ENCODE results near the gene FBXO3. TPM values are rescaled to one million over a fixed set of nuclear protein-coding genes. Genes with fewer than 3 reads are reported as not detected.
A peak's percentile ranks its signal among the peaks of the same experiment; 100 is the strongest.
"Not testable (repeated sequence)": the region's sequence is repeated elsewhere in the genome, so short reads cannot be mapped to it uniquely, and the experiment has no call there.

Gene FBXO3
- total RNA-seq, 3 donors from 2014 or later: 14.4 to 16.2 (median 14.8) TPM

DNA sequence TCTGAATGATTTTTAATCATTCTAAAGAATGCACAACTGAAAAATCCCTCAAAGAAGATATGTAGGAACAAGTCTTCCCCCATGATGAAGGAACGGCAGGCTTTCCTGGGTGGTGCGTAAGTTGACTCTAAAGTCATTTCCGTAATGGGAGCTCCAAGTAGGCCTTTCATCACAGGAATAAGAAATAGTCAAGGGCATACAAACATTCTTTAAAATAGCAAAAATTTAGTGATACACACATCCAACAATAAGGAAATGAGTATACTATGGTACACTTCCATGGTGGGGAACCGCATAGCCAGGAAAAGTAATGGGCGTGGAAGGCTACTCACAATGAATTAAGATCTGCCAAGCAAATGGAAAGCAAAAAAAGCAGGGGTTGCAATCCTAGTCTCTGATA is 48.8 kb downstream of the FBXO3 start:
- no peak overlapping the region for H3K4me3 Mint-ChIP-seq
- no peak for DNase-seq
- no peaks in the 10 kb centered on the region for H3K9me3 Mint-ChIP-seq
- peaks cover 45% of the 10 kb centered on the region for H3K4me1 Mint-ChIP-seq (ENCODE audit: low read depth)
- H3K36me3 Mint-ChIP-seq (ENCODE audit: insufficient read depth): peaks cover 17% of the 10 kb centered on the region
- no peaks in the 10 kb centered on the region for H3K27me3 Mint-ChIP-seq (ENCODE audit: low read depth)
- ATAC-seq: no peak

DNA sequence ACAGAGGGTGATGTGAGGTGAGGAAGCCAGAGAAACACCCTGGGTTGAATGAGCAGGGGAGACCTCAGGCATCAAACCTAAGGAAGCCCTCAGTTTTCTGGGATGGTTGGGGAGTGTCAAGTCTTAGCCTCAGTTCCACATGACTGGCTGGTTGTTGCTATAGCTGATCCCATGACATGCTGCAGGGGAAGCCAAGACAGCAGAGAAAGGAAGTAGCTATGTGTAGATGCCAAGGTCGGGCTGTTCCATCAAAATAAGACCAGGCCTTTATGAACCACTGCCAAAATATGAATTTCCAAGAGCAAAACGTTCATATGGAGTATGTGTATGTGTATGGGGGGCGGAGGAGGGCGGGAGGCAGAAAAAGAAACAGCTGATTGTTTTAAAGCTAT is 49.7 kb downstream of the FBXO3 start:
- DNase-seq: no peak
- ATAC-seq: no peak
- Mint-ChIP-seq H3K36me3 (ENCODE audit: insufficient read depth) (peaks cover 23% of the 10 kb centered on the region), H3K4me1 (ENCODE audit: low read depth) (peaks cover 45% of the 10 kb centered on the region), H3K9me3 (no peaks in the 10 kb centered on the region), H3K27me3 (ENCODE audit: low read depth) (no peaks in the 10 kb centered on the region), H3K4me3 (no peak overlapping the region)

DNA sequence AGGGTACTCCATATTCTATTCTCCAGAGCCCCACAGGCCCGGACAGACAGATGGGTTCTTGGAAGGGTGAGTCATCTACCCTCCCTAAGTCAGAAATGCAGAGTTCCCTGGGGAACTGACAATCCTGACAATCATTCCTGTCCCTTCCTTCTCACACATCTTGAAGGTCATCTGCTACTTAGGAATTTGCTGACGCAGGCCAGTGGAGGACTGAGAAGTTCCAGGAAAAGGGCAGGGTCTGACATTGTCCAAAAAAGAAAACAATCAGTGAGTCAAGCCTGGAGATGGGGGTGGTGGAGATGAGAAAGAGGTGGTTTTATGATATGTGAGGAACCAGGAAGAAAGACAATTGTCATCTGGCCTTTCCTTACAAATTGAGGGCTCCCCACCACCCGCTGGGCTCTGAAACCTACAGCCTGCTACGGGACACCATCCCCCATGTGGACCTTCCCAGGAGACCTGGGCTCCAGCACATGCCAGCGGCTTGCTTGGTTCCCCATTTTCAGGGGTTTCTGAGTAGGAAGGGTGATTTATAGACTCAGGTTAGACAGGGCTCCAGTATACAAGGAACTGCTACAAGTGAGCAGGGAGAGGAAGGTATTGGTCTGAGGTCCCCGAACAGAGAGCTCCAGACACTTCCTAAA is 51.0 kb downstream of the FBXO3 start:
- no peaks in the 10 kb centered on the region for H3K9me3 Mint-ChIP-seq
- peaks cover 42% of the 10 kb centered on the region for H3K4me1 Mint-ChIP-seq (ENCODE audit: low read depth)
- no peaks in the 10 kb centered on the region for H3K27me3 Mint-ChIP-seq (ENCODE audit: low read depth)
- no peak overlapping the region for H3K4me3 Mint-ChIP-seq
- peaks cover 20% of the 10 kb centered on the region for H3K36me3 Mint-ChIP-seq (ENCODE audit: insufficient read depth)
- ATAC-seq: peak in 1 of 2 donors; percentile 15
- DNase-seq: no peak

DNA sequence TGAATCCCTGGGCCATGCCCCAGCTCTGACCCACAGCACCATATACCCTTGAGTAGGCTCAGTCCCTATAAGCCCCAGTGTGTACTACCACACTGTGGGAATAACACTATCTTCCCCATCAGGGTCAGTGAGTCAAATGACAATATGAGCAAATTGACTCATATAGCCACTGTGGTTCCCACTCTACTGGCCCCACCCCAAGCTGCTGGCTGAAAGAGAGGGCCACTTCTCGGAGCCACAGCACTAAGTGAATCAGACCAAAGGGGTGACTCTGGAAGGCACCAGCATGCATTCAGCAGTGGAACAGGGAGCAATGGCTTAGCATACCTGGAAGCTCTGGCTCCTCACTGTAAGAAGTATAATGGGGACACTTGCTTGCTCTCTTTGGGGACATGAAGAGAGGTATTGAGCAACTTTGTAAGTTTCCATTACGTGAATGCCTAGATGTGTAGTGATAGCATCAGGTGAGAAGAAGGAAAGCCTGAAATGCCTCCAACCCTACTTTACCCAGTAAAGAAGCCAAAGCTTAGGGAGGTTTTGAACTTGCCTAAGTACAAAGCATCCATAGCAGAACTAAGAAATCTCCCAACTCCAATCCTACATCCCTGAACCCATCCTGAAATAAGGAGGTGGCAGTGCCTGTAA is 51.6 kb downstream of the FBXO3 start:
- Mint-ChIP-seq H3K4me1 (ENCODE audit: low read depth) (peaks cover 42% of the 10 kb centered on the region), H3K9me3 (no peaks in the 10 kb centered on the region), H3K27me3 (ENCODE audit: low read depth) (no peaks in the 10 kb centered on the region), H3K36me3 (ENCODE audit: insufficient read depth) (peaks cover 20% of the 10 kb centered on the region), H3K4me3 (no peak overlapping the region)
- peak; percentile 90 to 95 for ATAC-seq
- DNase-seq: no peak

DNA sequence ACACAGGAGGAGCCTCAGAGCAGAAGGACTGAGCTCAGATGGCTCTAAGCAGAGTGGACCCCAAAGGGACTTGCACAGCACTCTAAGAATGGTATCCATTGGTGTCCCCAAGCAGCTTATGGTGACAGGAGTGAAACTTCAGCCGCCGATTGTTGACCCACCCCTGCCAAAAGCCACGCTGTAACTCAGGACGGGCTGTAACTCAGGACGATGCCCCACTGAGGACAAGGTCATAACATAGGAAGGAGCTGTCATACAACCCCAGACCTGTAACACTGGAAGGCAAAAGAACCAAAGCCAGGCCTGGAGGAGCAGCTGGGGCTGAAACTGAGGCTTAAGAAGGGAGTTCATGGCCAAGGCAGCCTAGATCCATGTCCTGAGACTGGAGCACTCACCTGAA is 52.3 kb downstream of the FBXO3 start:
- Mint-ChIP-seq H3K4me3 (no peak overlapping the region), H3K9me3 (no peaks in the 10 kb centered on the region), H3K27me3 (ENCODE audit: low read depth) (no peaks in the 10 kb centered on the region), H3K36me3 (ENCODE audit: insufficient read depth) (peaks cover 25% of the 10 kb centered on the region), H3K4me1 (ENCODE audit: low read depth) (peaks cover 39% of the 10 kb centered on the region)
- DNase-seq (no peak), ATAC-seq (no peak)

DNA sequence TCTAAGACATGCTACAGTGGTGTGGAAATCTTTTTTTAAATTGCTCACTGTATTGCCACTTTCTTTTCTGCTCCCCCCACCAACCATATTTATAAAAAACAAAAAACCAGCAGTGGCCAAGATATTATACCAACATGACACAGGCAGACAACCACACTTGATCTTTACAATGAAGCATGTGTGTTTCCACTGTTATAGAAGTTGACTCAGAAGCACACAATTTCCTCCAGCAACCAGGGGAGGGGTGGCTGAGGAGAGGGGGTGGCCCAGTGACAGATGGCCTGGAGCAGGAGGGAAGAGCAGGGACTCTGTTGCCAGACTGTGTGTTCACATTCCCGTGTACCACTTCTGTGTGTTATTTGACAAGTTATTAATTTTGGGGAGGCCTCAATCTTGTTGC is 52.9 kb downstream of the FBXO3 start:
- DNase-seq (no peak), ATAC-seq (no peak)
- no peak overlapping the region for H3K4me3 Mint-ChIP-seq
- no peaks in the 10 kb centered on the region for H3K9me3 Mint-ChIP-seq
- H3K4me1 Mint-ChIP-seq (ENCODE audit: low read depth): peaks cover 39% of the 10 kb centered on the region
- H3K27me3 Mint-ChIP-seq (ENCODE audit: low read depth): no peaks in the 10 kb centered on the region
- peaks cover 25% of the 10 kb centered on the region for H3K36me3 Mint-ChIP-seq (ENCODE audit: insufficient read depth)

DNA sequence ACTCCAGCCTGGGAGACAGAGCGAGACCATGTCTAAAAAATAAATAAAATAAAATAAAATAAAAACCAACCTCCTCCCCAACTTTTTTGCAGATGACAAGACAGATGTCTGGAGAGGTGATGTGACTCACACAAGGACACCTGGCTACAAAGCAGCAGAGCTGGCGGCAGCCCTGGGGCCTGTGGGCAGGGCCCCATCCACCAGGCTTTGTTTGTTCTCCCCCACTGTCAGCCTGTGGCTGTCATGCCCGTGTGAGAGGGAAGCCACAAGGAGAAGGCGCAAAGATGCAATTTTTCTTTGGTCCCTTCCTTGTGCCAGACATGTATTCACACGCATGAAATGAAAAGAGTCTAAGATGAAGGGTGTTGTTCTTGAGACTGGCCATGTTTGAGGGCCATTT is 54.7 kb downstream of the FBXO3 start:
- Mint-ChIP-seq H3K4me1 (ENCODE audit: low read depth) (peaks cover 31% of the 10 kb centered on the region), H3K27me3 (ENCODE audit: low read depth) (no peaks in the 10 kb centered on the region), H3K4me3 (no peak overlapping the region), H3K9me3 (no peaks in the 10 kb centered on the region), H3K36me3 (ENCODE audit: insufficient read depth) (peaks cover 30% of the 10 kb centered on the region)
- DNase-seq (no peak), ATAC-seq (no peak)

DNA sequence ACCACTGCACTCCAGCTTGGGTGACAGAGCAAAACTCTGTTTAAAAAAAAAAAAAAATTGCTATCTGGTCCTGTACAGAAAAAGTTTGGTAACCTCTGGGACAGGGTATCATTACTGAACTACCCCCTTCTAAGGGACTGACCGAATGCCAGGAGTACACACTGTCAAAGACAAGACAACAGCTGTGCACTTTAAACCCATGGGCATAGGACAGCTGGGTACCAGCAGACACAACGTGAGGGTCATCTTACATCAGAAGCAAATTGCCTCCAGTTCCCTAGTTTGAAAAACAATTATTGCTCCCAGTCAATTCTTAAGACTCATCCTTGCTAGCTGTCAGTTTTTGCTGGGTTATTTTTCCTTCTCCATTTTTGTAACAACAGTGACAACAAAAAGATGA is 55.9 kb downstream of the FBXO3 start:
- Mint-ChIP-seq H3K27me3 (ENCODE audit: low read depth) (no peaks in the 10 kb centered on the region), H3K36me3 (ENCODE audit: insufficient read depth) (peaks cover 27% of the 10 kb centered on the region), H3K4me1 (ENCODE audit: low read depth) (peaks cover 20% of the 10 kb centered on the region), H3K9me3 (no peaks in the 10 kb centered on the region), H3K4me3 (no peak overlapping the region)
- no peak for ATAC-seq
- no peak for DNase-seq

DNA sequence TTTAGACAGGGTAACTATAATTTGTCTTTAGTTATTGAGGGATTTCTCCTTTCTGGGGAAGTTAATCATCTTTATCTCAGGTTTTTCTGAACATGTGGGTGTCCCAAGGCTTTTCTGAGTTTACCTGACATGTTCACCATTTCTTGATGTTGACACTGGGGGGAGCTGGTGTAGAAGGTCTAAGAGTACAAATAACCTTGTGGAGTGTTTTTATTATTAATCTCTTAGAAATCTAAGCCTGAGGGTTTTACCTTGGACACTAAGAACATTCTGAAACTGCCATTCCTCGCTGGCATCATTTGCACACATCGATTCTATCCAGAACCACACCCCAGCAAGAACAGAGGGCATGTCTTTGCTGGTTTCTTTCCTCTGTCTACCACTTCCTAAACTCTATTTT is 58.1 kb downstream of the FBXO3 start:
- ATAC-seq: no peak

DNA sequence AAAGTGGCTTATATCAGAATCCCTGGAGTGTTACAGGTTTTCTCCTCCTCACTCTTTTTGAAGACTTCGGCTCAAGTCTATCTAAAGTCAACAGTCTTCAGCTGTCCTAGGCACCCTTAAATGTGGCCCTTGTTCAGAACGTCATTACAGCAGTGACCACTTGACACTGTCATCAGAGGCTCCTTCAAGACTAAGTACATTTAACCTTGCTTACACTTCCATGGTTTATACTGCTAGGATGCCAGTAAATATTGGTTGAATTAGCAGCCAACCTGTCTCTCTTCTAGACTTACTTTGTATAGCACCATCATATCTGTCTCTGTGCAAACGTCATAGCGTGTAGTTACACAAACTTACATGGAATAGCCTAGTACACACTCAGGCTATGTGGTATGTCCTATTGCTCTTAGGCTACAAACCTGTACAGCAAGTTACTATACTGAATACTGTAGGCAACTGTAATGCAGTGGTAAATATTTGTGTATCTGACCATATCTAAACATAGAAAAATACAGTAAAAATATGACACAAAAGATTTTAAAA is 60.4 kb downstream of the FBXO3 start:
- DNase-seq: no peak
- no peak for ATAC-seq
- H3K27me3 Mint-ChIP-seq (ENCODE audit: low read depth): no peaks in the 10 kb centered on the region
- H3K9me3 Mint-ChIP-seq: no peaks in the 10 kb centered on the region
- no peak overlapping the region for H3K4me3 Mint-ChIP-seq
- H3K36me3 Mint-ChIP-seq (ENCODE audit: insufficient read depth): peaks cover 15% of the 10 kb centered on the region
- H3K4me1 Mint-ChIP-seq (ENCODE audit: low read depth): no peaks in the 10 kb centered on the region

More for the DNA sequence above, 58.1 kb downstream of the FBXO3 start:
- DNase-seq: no peak
- no peaks in the 10 kb centered on the region for H3K9me3 Mint-ChIP-seq
- H3K4me1 Mint-ChIP-seq (ENCODE audit: low read depth): no peaks in the 10 kb centered on the region
- H3K36me3 Mint-ChIP-seq (ENCODE audit: insufficient read depth): peaks cover 25% of the 10 kb centered on the region
- no peaks in the 10 kb centered on the region for H3K27me3 Mint-ChIP-seq (ENCODE audit: low read depth)
- H3K4me3 Mint-ChIP-seq: no peak overlapping the region

DNA sequence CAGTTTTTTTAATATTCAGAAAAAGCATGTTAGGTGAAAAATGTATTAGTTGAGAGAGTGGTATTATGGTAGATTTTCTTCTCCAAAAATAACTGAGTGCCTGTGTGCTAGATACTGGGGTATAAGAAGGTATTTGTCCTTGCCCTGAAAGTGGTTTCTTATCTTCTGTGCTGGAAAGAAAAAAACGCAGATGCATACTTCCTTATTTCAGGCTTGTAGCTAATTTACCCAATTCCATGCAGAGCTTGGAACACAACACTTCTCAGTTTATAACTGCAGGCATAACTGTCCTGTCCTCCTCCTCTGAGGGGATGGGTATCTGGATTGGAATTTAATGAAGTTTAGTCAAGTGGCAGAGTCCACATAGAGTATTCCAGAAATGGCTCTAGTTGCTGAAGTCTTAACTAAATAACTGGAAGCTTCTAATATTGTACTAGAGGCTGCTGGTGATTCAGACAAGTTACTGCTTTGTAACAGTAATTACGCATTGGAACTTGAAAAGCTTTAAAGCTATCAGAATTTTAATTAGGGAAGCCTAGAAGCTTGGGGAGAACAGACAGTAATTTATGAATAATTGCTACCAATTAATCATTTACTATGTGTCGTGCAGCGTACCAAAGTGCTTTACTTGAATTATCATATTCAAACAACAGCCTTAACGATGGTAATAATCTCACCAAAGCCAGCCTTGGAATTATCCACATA is 61.0 kb downstream of the FBXO3 start:
- H3K36me3 Mint-ChIP-seq (ENCODE audit: insufficient read depth): peaks cover 19% of the 10 kb centered on the region
- ATAC-seq (no peak), DNase-seq (no peak)
- no peaks in the 10 kb centered on the region for H3K4me1 Mint-ChIP-seq (ENCODE audit: low read depth)
- no peak overlapping the region for H3K4me3 Mint-ChIP-seq
- no peaks in the 10 kb centered on the region for H3K27me3 Mint-ChIP-seq (ENCODE audit: low read depth)
- no peaks in the 10 kb centered on the region for H3K9me3 Mint-ChIP-seq

DNA sequence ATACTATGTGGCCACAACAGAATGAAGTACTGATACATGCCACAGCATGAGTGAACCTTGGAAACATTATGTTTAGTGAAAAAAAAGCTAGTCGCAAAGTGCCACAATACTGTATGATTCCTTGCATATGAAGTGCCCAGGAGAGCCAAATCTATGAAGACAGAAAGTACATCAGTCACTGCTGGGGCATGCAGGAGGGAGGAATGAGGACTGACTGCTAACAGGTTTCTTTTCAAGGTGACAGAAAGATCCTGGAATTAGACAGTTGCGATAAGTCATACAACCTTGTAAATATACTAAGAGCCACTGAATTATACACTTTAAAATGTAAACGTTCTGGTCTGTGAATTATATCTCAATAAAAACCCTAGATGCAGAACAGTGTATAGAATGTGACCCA is 61.9 kb downstream of the FBXO3 start:
- ATAC-seq: no peak
- no peaks in the 10 kb centered on the region for H3K4me1 Mint-ChIP-seq (ENCODE audit: low read depth)

DNA sequence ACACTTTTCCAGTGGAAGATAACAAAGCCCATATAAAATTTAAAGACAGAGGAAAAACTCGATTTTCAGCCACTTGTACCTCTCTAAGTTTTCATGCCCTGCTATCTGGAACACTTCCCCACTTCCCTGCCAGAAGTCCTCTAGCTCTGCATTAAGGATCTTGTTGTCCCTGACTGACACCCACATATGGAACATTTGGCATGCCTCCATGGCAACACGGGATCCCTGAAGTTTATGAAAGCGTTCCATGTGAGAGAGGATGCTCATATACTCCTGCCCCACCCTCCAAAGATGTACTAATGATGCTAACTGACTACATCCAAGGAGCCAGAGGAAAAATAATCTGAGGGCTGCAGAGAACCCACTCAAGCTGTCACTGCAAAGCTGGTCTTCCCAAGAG is 64.9 kb downstream of the FBXO3 start:
- H3K4me3 Mint-ChIP-seq: no peak overlapping the region
- H3K4me1 Mint-ChIP-seq (ENCODE audit: low read depth): peaks cover 5% of the 10 kb centered on the region
- DNase-seq (no peak), ATAC-seq (no peak)
- no peaks in the 10 kb centered on the region for H3K27me3 Mint-ChIP-seq (ENCODE audit: low read depth)
- no peaks in the 10 kb centered on the region for H3K9me3 Mint-ChIP-seq
- peaks cover 12% of the 10 kb centered on the region for H3K36me3 Mint-ChIP-seq (ENCODE audit: insufficient read depth)

More for the DNA sequence above, 61.9 kb downstream of the FBXO3 start:
- no peak for DNase-seq
- Mint-ChIP-seq H3K36me3 (ENCODE audit: insufficient read depth) (peaks cover 21% of the 10 kb centered on the region), H3K27me3 (ENCODE audit: low read depth) (no peaks in the 10 kb centered on the region), H3K9me3 (no peaks in the 10 kb centered on the region), H3K4me3 (no peak overlapping the region)

DNA sequence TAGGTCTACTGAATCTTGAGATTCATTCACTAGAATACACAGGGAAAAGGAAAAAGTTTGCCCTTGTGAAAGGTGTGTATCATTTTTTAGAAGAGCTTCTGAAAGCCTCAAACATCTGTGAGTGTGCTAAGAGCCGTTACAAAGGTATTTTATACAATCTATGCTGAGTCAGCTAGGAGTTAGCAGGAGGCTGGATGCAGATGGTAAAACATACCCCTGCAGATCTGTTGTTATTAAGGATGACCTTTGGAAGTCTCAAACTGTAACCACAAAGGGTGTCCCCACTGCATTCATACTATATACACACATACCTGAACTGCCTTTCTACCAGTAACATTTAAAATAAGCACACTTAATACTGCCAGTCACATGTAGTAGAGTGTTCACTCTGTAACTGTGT is 65.3 kb downstream of the FBXO3 start:
- H3K27me3 Mint-ChIP-seq (ENCODE audit: low read depth): no peaks in the 10 kb centered on the region
- ATAC-seq (no peak), DNase-seq (no peak)
- H3K4me3 Mint-ChIP-seq: no peak overlapping the region
- peaks cover 12% of the 10 kb centered on the region for H3K36me3 Mint-ChIP-seq (ENCODE audit: insufficient read depth)
- H3K9me3 Mint-ChIP-seq: no peaks in the 10 kb centered on the region
- H3K4me1 Mint-ChIP-seq (ENCODE audit: low read depth): peaks cover 5% of the 10 kb centered on the region

DNA sequence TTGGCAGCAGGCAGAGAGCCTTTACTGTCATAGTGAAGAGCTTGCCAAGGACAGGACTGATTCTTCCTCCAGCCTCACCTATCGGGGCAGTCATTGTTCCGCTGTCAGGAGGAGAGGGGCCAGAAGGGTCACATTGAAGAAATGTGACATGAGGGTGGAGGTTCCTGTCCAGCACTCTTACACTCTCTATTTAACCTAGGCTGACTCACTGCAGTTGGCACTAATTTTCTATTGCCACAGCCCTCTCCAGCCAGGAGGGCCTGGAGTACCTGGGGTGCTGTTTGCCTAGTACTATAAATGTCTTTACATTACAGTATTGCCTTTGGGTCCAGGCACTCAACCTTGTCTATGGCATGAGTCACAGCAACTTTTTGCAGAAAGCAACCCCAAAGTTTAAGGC is 66.5 kb downstream of the FBXO3 start:
- not testable (repeated sequence) for H3K4me1 Mint-ChIP-seq (ENCODE audit: low read depth); DNase-seq; H3K4me3 Mint-ChIP-seq; H3K9me3 Mint-ChIP-seq; ATAC-seq; H3K27me3 Mint-ChIP-seq (ENCODE audit: low read depth)
- peaks cover 12% of the 10 kb centered on the region for H3K36me3 Mint-ChIP-seq (ENCODE audit: insufficient read depth)
